HG03045 (cell line): ENCODE measurements around the gene PFDN1.

Source experiments
- ATAC-seq: cut with Tn5 transposase; IDR thresholded peaks from one replicate; pipeline ENCODE4 v1.9.1; 2021; ENCODE audit warnings: mild to moderate bottlenecking, moderate library complexity; ENCODE audit not compliant: unreplicated experiment

The PFDN1 gene

GRCh38 chr5:140329739-140330481 is 27.0 kb upstream of the PFDN1 start:
- ATAC-seq: no peak

GRCh38 chr5:140328036-140328764 is 25.3 kb upstream of the PFDN1 start:
- no peak for ATAC-seq

- no peak for ATAC-seq
Observed at GRCh38 chr5:140327589-140327988, 24.7 kb upstream of the PFDN1 start.

- no peak for ATAC-seq
Observed at GRCh38 chr5:140325486-140325885, 22.6 kb upstream of the PFDN1 start.

- no peak for ATAC-seq
Observed at GRCh38 chr5:140324617-140325241, 21.8 kb upstream of the PFDN1 start.

GRCh38 chr5:140324041-140324600 is 21.2 kb upstream of the PFDN1 start:
- ATAC-seq: no peak

GRCh38 chr5:140322751-140323731 is 20.1 kb upstream of the PFDN1 start:
- ATAC-seq: no peak

- no peak for ATAC-seq
Observed at GRCh38 chr5:140321796-140322195, 18.9 kb upstream of the PFDN1 start.

GRCh38 chr5:140319833-140320232 is 16.9 kb upstream of the PFDN1 start:
- ATAC-seq: no peak

- ATAC-seq: no peak
Observed at GRCh38 chr5:140318792-140319191, 15.9 kb upstream of the PFDN1 start.

GRCh38 chr5:140317859-140318258 is 15.0 kb upstream of the PFDN1 start:
- no peak for ATAC-seq

- ATAC-seq: no peak
Observed at GRCh38 chr5:140312791-140313189, 9.9 kb upstream of the PFDN1 start.

GRCh38 chr5:140312067-140312790 is 9.3 kb upstream of the PFDN1 start:
- no peak for ATAC-seq

GRCh38 chr5:140311011-140311467 is 8.1 kb upstream of the PFDN1 start:
- no peak for ATAC-seq

- ATAC-seq: no peak
Observed at GRCh38 chr5:140310434-140310833, 7.5 kb upstream of the PFDN1 start.

- no peak for ATAC-seq
Observed at GRCh38 chr5:140309706-140310249, 6.9 kb upstream of the PFDN1 start.

- no peak for ATAC-seq
Observed at GRCh38 chr5:140305471-140305870, 2.6 kb upstream of the PFDN1 start.

- no peak for ATAC-seq
Observed at GRCh38 chr5:140303966-140304365, 1.1 kb upstream of the PFDN1 start.

- no peak for ATAC-seq
Observed at GRCh38 chr5:140301136-140301535, 1.8 kb downstream of the PFDN1 start.
